ENCODE data around the gene GRIN1. TPM values are rescaled to one million over a fixed set of nuclear protein-coding genes. Genes with fewer than 3 reads are reported as not detected.
"Not testable (repeated sequence)": the region's sequence is repeated elsewhere in the genome, so short reads cannot be mapped to it uniquely, and the experiment has no call there.

GRIN1 gene
- total RNA-seq, 2 experiments from 2014 or later = not detected

GRCh38 chr9:137122796-137123467 lies 16.0 kb upstream of the GRIN1 start:
- H3K4me3 Mint-ChIP-seq; H3K27me3 Mint-ChIP-seq (ENCODE audit: low read depth); H3K36me3 Mint-ChIP-seq (ENCODE audit: low read depth); DNase-seq; POLR2A ChIA-PET; H3K27ac Mint-ChIP-seq; ATAC-seq; H3K9me3 Mint-ChIP-seq (ENCODE audit: insufficient read depth): not testable (repeated sequence)
- CTCF ChIA-PET = interaction anchor here (0.9 to 1.8 kb wide), 2 partner anchors 105 to 114 kb away, joined by 4 to 6 read pairs; partner anchors contain the start of gene RNF224
- H3K4me1 Mint-ChIP-seq (ENCODE audit: low read depth) = peaks cover 29% of the 10 kb centered on the region

DNA sequence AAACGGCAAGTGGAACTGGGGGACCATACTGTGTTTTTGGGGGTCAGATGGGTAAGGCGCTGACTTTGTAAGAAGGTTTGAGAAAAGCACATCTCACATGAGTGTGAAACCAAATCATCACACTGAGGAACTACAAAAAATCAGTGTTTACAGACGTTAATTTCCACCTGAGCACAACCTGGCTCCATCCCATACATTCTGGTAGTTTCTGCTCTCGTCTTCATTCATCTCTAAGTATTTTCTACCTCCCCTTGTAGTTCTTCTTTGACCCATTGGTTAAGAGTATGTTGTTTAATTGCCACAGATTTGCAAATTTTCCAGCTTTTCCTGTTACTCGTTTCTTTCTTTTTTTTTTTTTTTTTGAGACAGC lies 15.5 kb upstream of the GRIN1 start:
- ATAC-seq = no peak
- H3K27ac Mint-ChIP-seq = no peak overlapping the region
- H3K36me3 Mint-ChIP-seq (ENCODE audit: low read depth) = peaks cover 3% of the 10 kb centered on the region
- no peaks in the 10 kb centered on the region for H3K9me3 Mint-ChIP-seq (ENCODE audit: insufficient read depth)
- ChIA-PET CTCF (interaction anchor here (1.8 kb wide), 1 partner anchor 104 kb away, joined by 6 read pairs; the partner anchor contains the start of gene RNF224), POLR2A (no interaction called here)
- H3K27me3 Mint-ChIP-seq (ENCODE audit: low read depth) = no peaks in the 10 kb centered on the region
- DNase-seq = no peak
- peaks cover 35% of the 10 kb centered on the region for H3K4me1 Mint-ChIP-seq (ENCODE audit: low read depth)
- no peak overlapping the region for H3K4me3 Mint-ChIP-seq

DNA sequence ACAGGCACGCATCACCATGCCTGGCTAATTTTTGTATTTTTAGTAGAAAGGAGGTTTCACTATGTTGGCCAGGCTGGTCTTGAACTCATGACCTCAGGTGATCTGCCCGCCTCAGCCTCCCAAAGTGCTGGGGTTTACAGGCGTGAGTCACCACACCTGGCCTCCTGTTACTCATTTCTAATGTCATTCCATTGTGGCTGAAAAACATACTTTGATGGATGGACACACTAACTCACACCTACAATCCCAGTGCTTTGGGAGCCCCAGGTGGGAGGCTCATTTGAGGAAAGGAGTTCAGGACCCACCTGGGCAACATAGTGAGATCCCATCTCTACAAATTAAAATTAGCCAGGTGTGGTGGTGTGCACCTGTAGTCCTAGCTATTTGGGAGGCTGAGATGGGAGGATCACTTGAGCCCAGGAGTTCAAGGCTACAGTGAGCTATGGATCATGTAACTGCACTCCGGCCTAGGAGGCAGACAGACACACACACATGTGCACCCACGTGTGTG lies 14.9 kb upstream of the GRIN1 start:
- DNase-seq; H3K4me3 Mint-ChIP-seq; H3K27me3 Mint-ChIP-seq (ENCODE audit: low read depth); POLR2A ChIA-PET; H3K27ac Mint-ChIP-seq; H3K36me3 Mint-ChIP-seq (ENCODE audit: low read depth); ATAC-seq; H3K9me3 Mint-ChIP-seq (ENCODE audit: insufficient read depth): not testable (repeated sequence)
- CTCF ChIA-PET = interaction anchor here (1.6 kb wide), 1 partner anchor 104 kb away, joined by 4 read pairs; the partner anchor contains the start of gene RNF224
- peaks cover 40% of the 10 kb centered on the region for H3K4me1 Mint-ChIP-seq (ENCODE audit: low read depth)

- CTCF ChIA-PET = interaction anchor here (0.7 to 2.0 kb wide), 7 partner anchors 12 to 110 kb away, joined by 3 to 10 read pairs (median 3); partner anchors contain the start of genes CYSRT1 and MAN1B1
- no peaks in the 10 kb centered on the region for H3K9me3 Mint-ChIP-seq (ENCODE audit: insufficient read depth)
- POLR2A ChIA-PET = interaction anchor here (1.0 to 3.0 kb wide), 3 partner anchors 44 to 114 kb away, joined by 3 to 14 read pairs (median 4); partner anchors contain the start of genes TPRN and TUBB4B
Measured at GRCh38 chr9:137126786-137127185, 12.2 kb upstream of the GRIN1 start.

GRCh38 chr9:137127301-137128157 lies 11.4 kb upstream of the GRIN1 start:
- CTCF ChIA-PET = interaction anchor here (0.7 to 2.0 kb wide), 8 partner anchors 12 to 109 kb away, joined by 3 to 10 read pairs (median 4); partner anchors contain the start of gene MAN1B1
- H3K4me3 Mint-ChIP-seq = peak overlapping the region; percentile 83
- H3K27me3 Mint-ChIP-seq (ENCODE audit: low read depth) = no peaks in the 10 kb centered on the region

More at GRCh38 chr9:137126786-137127185, 12.2 kb upstream of the GRIN1 start:
- peak overlapping the region; percentile 83 for H3K4me3 Mint-ChIP-seq
- peaks cover 43% of the 10 kb centered on the region for H3K4me1 Mint-ChIP-seq (ENCODE audit: low read depth)
- H3K27me3 Mint-ChIP-seq (ENCODE audit: low read depth) = no peaks in the 10 kb centered on the region
- ATAC-seq (no peak), DNase-seq (no peak)
- peak overlapping the region; percentile 87 for H3K27ac Mint-ChIP-seq
- peaks cover 3% of the 10 kb centered on the region for H3K36me3 Mint-ChIP-seq (ENCODE audit: low read depth)

GRCh38 chr9:137128158-137128861 lies 10.6 kb upstream of the GRIN1 start:
- H3K4me1 Mint-ChIP-seq (ENCODE audit: low read depth) = peaks cover 34% of the 10 kb centered on the region
- CTCF ChIA-PET = interaction anchor here (1.1 to 3.0 kb wide), 9 partner anchors 32 to 136 kb away, joined by 3 to 22 read pairs (median 7); partner anchors contain the start of gene TPRN
- peak overlapping the region; percentile 83 for H3K4me3 Mint-ChIP-seq
- ATAC-seq = no peak
- DNase-seq = peak; percentile 41
- H3K27ac Mint-ChIP-seq = peak overlapping the region; percentile 87
- H3K27me3 Mint-ChIP-seq (ENCODE audit: low read depth) = peaks cover 3% of the 10 kb centered on the region
- peaks cover 3% of the 10 kb centered on the region for H3K36me3 Mint-ChIP-seq (ENCODE audit: low read depth)
- POLR2A ChIA-PET = interaction anchor here (0.6 to 3.0 kb wide), 7 partner anchors 12 to 127 kb away, joined by 3 to 14 read pairs (median 4); partner anchors contain the start of genes MAN1B1, NELFB, SAPCD2 and TUBB4B
- H3K9me3 Mint-ChIP-seq (ENCODE audit: insufficient read depth) = no peaks in the 10 kb centered on the region

More at GRCh38 chr9:137127301-137128157, 11.4 kb upstream of the GRIN1 start:
- H3K27ac Mint-ChIP-seq = peak overlapping the region; percentile 87
- peaks cover 38% of the 10 kb centered on the region for H3K4me1 Mint-ChIP-seq (ENCODE audit: low read depth)
- POLR2A ChIA-PET = interaction anchor here (0.6 to 3.0 kb wide), 7 partner anchors 43 to 437 kb away, joined by 3 to 14 read pairs (median 4); partner anchors contain the start of genes CYSRT1, NELFB, TPRN and TUBB4B
- H3K9me3 Mint-ChIP-seq (ENCODE audit: insufficient read depth) = no peaks in the 10 kb centered on the region
- ATAC-seq = peak; percentile 10
- DNase-seq = peak; percentile 63
- peaks cover 3% of the 10 kb centered on the region for H3K36me3 Mint-ChIP-seq (ENCODE audit: low read depth)

- Mint-ChIP-seq H3K4me1 (ENCODE audit: low read depth) (peaks cover 31% of the 10 kb centered on the region), H3K27me3 (ENCODE audit: low read depth) (peaks cover 4% of the 10 kb centered on the region), H3K4me3 (peak overlapping the region; percentile 83), H3K36me3 (ENCODE audit: low read depth) (peaks cover 2% of the 10 kb centered on the region), H3K9me3 (ENCODE audit: insufficient read depth) (no peaks in the 10 kb centered on the region), H3K27ac (peak overlapping the region; percentile 87)
- DNase-seq (peak; percentile 41), ATAC-seq (peak; percentile 1)
- CTCF ChIA-PET = interaction anchor here (1.0 to 3.0 kb wide), 14 partner anchors 11 to 287 kb away, joined by 3 to 22 read pairs (median 4); partner anchors contain the start of genes AJM1, MAN1B1, NPDC1 and TPRN
- POLR2A ChIA-PET = interaction anchor here (0.6 to 1.9 kb wide), 17 partner anchors 9 to 112 kb away, joined by 3 to 15 read pairs (median 4); partner anchors contain the start of genes ANAPC2, GRIN1, MAN1B1 and SAPCD2
Measured at GRCh38 chr9:137128862-137129455, 10.0 kb upstream of the GRIN1 start.

- peaks cover 7% of the 10 kb centered on the region for H3K27me3 Mint-ChIP-seq (ENCODE audit: low read depth)
- peak; percentile 95 for ATAC-seq
- H3K27ac Mint-ChIP-seq = peak overlapping the region; percentile 82
- H3K36me3 Mint-ChIP-seq (ENCODE audit: low read depth) = peaks cover 2% of the 10 kb centered on the region
- peak; percentile 93 for DNase-seq
- peaks cover 31% of the 10 kb centered on the region for H3K4me1 Mint-ChIP-seq (ENCODE audit: low read depth)
- H3K9me3 Mint-ChIP-seq (ENCODE audit: insufficient read depth) = no peaks in the 10 kb centered on the region
- ChIA-PET POLR2A (interaction anchor here (0.7 to 1.9 kb wide), 20 partner anchors 9 to 111 kb away, joined by 3 to 15 read pairs (median 4); partner anchors contain the start of genes ANAPC2, GRIN1, MAN1B1 and SAPCD2), CTCF (interaction anchor here (0.7 to 3.0 kb wide), 18 partner anchors 11 to 401 kb away, joined by 3 to 22 read pairs (median 4); partner anchors contain the start of genes AJM1, CYSRT1, MAN1B1 and NPDC1)
- H3K4me3 Mint-ChIP-seq = peak overlapping the region; percentile 83
Measured at GRCh38 chr9:137129456-137130175, 9.3 kb upstream of the GRIN1 start.

GRCh38 chr9:137130176-137130755 lies 8.7 kb upstream of the GRIN1 start:
- no peak for DNase-seq
- peak; percentile 16 for ATAC-seq
- Mint-ChIP-seq H3K27ac (peak overlapping the region; percentile 77), H3K36me3 (ENCODE audit: low read depth) (peaks cover 2% of the 10 kb centered on the region), H3K9me3 (ENCODE audit: insufficient read depth) (no peaks in the 10 kb centered on the region), H3K27me3 (ENCODE audit: low read depth) (peaks cover 7% of the 10 kb centered on the region), H3K4me1 (ENCODE audit: low read depth) (peaks cover 31% of the 10 kb centered on the region), H3K4me3 (peak overlapping the region; percentile 81)
- ChIA-PET POLR2A (interaction anchor here (0.9 to 1.9 kb wide), 14 partner anchors 17 to 110 kb away, joined by 3 to 15 read pairs (median 4); partner anchors contain the start of genes ANAPC2, SAPCD2, SSNA1 and TUBB4B), CTCF (interaction anchor here (0.7 to 3.0 kb wide), 18 partner anchors 12 to 401 kb away, joined by 3 to 22 read pairs (median 4); partner anchors contain the start of genes AJM1, CYSRT1, MAN1B1 and NPDC1)

All from activated CD8-positive, alpha-beta T cell treated with anti-CD3 and anti-CD28 coated beads, Interleukin-2, amount 10 ng/mL, durations not matched to agents 7 days and 5 days (primary cell).